NCI-H2227 (cell line): ENCODE results near the gene GAS2L1.

Experiments
- DNase-seq: peaks from one replicate; lab custom pipeline; 2025; ENCODE audit not compliant: unreplicated experiment; lab: John Stamatoyannopoulos, UW

Gene GAS2L1

GRCh38 chr22:29306175-29306834 is at the start of gene GAS2L1:
TSS of gene GAS2L1 (plus strand) at chr22:29306650. CDS start at chr22:29308106, 1,456 bp downstream.
- peak; percentile 67 for DNase-seq

DNA sequence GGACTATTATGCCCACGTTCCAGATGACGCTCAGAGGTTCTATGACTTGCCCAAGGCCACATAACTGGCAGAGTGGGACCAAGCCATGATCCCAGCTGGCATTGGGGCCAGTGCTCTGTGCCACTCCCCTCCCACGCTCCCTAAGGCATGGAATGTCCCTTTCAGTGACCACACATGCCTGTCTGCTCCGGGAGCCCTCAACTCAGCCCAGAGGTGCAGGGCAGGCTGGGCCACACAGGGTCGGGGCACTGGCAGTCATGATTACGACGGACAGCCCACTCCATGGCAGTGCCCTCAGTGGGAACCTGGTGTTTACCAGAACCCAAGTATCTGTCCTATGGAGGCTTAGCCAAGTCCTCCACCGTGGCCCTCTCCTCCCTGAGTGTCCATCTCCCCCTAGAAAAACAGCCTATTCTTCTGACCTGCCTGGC is 48.7 kb upstream of the GAS2L1 start:
- no peak for DNase-seq

DNA sequence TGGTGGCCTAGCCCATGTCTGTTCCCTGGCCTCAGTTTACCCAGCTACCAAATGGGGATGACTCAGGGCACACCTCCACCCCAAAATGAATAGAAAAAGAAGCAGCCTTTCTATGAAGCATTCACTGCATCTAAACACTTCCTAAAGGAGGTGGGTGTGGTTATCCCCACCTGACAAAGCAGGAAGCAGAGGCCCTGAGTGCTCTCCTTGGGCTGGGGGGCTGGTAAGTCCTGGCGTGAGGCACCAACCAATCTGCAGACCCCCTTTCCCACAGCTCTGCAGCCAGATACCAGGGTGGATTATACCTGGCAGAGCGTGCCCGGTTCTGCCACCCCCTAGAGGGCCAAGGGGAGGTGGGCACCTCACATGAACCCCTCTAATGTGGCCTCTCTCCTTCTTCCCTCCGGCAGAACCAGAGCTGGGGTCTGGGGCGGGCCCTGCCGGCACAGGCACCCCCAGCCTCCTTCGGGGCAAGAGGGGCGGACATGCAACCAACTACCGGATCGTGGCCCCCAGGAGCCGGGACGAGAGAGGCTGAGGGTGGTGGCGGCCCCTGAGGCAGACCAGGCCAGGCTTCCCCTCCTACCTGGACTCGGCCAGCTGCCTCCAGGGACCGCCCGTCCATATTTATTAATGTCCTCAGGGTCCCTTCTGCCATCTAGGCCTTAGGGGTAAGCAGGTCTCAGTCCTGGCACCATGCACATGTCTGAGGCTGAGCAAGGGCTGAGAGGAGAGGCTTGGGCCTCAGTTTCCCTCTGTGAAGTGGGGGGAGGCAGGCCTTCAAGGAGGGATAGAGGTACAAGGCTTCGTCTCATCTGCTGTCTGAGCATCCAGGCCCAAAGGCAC is 47.8 kb upstream of the GAS2L1 start:
- DNase-seq: no peak

DNA sequence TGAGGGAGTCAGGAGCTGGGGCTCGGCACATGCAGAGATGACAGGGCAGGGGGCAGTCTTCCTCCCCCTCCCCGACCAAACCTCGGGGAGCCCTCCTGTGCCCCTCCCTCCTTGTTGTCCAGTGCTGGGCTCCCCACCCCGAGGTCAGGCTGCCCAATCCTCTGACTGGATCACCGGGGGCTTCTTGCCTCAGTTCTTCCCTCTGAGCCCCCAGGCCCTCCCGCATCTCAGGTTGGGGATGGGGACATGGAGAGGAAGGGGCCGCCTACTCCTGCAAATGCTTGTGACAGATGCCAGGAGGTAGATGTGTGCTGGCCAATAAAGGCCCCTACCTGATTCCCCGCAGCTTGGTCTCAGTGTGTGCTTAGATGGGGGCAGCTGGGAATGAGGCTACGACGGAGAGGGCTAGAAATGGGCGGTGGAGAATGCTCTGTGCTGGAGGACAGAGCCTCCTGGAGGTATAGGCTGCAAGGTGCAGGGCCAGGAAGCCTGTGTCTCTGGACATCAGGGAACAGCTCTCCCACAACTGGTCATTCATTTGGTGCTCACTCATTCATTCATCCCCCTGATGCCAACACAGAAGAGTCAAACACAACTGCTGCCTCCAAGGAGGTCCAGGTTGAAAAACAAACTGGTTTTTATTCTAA is 47.1 kb upstream of the GAS2L1 start:
- DNase-seq: no peak

DNA sequence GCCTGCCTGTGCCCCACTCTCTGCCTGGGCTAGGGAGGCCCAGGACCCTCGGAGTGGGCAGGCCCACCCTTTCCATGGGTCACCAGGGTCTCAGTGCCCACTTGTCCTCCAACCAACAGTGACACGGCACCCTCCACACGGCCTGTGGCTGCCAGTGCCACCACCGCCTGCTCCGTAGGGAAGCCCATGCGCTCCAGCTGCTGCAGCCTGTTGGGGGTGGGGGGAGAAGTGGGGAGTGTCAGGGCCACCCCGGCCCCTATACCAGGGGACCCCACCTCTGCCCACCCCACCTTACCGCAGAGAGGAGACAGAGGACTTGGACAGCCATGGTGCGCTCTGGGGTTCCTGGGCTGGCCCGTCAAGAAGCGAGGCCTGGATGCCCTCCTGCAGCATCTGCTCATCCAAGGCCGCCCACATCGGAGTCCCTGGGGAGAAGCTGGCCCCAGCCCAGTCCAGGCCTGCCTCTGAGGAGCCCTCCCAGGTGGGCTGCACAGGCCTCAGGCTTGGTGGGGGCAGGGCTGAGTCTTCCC is 46.4 kb upstream of the GAS2L1 start:
- DNase-seq: no peak

- no peak for DNase-seq
Observed at GRCh38 chr22:29260601-29261315, 45.7 kb upstream of the GAS2L1 start.

GRCh38 chr22:29263791-29264276 is 42.6 kb upstream of the GAS2L1 start:
- DNase-seq: no peak

GRCh38 chr22:29265305-29265704 is 41.1 kb upstream of the GAS2L1 start:
- DNase-seq: no peak

- DNase-seq: no peak
Observed at GRCh38 chr22:29265929-29266328, 40.5 kb upstream of the GAS2L1 start.

DNA sequence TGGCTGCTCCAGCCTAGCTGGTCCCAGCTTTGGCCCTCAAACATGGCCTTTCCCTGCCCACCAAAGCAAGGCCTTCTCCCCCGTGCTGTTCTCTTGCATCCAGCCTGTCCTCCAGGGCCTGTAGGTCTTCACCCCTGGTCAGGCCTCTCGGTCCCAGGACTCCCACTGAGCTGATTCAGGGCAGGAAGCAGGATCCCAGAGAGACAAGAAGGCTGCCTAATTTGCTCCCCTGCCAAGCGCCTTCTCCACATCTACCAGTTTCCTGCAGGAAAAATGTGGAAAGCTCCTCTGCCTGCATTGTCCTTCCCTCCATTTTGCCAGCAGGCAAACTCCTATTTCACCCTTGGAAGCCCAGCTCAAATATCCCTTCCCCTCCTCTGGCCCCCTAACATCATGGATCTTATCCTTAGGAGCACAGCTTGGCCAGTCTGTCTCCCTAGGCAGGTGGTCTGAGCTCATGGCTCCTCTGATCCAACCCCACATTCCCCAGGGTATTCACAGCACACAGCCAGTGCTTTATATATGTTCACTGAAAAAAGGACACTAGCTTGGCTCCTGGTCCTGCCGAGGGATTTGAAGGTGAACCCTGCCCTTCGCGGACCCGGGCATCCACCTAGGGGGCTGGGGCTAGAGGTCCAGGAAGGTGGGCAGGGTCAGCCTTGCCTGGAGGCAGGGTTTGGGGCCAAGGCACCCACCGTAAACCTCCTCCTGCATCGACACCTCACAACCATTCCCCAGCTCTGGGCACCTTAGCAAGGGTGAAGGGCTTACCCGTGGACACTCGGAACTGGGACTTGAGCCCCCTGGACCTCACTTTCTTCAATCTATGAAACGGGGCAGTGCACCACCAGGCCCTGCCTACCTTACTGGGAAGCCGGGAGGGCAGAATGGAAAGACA is 39.6 kb upstream of the GAS2L1 start:
- no peak for DNase-seq

DNA sequence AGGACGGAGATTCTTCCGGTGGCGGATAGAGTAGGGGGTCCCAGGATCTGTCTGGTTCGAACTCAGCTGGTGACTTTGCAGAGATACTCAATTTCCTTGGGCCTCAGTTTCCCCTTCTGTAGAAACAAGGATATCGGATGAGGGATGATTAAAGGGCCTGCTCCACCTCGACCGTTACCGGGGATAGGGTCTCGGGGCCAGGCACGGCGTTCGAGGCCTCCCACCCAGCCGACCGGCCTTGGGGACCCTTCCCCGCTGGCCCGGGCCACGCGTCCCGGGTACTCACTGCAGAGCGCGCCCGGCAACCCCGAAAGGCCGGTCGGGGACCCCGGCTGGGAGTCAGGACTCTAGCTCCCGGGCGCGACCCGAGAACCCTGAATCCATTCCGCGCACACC is 39.0 kb upstream of the GAS2L1 start:
- no peak for DNase-seq

DNA sequence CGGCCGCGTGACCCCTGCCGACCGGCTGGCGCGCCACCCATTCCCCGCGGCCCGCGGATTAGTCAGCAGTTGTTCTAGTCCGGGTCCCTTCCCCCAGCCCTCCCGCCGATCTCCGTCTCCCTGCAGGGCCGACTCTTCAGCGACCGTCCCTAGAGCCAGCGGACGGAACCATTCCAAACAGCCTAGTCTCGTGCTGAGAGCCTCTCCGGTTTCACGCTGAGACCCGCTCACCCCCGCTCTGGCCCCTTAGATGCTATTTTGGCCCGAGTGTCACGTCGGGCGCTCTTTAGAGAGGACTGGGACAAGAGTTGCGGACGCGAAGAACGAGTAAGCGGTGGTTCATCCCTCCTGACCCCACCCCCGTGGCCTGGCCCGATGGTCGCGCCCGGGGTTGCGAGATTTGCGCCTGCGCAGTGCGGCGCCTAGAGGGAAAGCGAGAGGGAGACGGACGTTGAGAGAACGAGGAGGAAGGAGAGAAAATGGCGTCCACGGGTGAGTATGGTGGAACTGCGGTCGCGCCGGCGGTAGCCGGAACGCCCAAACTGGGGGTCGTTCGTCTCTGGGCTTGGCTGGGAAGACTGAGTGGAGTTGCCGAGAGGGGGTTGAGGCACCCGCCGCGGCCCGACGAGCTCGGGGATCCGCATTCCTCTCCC is 38.5 kb upstream of the GAS2L1 start, which contains the start of the genes EWSR1 and RHBDD3:
EWSR1 (plus strand) TSS at position 411 of the 653 bp plus-strand sequence; CDS start at position 480, 69 bp downstream.
RHBDD3 (minus strand) TSS at position 124 of the 653 bp plus-strand sequence. CDS start 2,355 bp downstream, outside the sequence.
- DNase-seq: peak; percentile 93

DNA sequence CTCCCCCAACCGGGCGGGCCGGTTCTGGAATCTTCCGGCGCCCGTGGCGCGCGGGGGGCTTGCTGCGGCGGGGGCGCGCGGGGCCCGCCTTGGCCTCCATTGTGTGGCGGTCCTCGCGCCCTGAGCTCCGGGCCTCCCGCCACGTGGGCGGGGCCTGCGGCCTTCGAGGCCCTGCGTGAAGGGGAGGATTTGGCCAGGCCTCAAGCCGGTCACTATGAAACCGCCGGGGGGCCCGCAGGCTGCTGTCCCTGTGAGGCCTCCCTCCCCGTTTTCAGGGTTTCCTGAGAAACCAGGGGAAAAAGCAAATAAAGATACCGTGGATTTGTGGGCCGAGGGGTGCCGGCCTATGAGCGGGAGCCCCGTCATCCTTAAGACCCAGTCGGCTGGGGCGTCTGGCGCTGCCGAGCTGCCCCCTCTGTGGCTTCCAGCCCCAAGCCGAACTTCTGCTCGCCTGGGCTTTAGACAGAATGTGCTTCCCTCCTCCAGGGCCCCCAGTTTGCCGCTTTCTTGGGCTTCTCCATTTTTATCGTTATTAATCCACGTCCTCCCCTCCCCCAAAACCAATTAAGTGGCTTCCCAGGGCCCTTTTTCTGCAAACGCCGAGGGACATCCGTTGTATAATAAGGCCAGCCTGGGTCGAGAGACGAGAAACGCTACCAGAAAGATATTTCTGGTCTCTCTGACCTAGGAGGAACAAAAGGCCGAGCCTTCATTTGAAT is 37.8 kb upstream of the GAS2L1 start:
- peak; percentile 65 for DNase-seq

DNA sequence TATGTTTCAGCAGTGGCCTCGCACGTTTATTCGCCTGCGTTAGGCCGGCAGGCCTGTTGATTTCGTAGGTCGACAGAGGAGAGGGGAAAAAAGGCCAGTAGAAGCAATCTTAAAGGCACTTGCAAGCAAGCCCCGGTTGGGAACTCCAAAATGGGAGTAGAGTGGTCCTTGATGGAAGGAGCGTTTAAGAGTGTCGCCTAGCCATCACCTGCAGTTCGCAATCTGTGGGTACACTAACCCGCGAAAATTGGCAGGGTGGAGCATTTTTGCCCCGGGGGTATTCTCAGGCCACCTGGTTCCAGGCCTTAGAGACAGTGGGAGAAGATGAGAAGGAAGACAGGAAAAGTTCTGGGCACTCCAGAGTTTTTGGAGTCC is 37.2 kb upstream of the GAS2L1 start:
- DNase-seq: no peak

DNA sequence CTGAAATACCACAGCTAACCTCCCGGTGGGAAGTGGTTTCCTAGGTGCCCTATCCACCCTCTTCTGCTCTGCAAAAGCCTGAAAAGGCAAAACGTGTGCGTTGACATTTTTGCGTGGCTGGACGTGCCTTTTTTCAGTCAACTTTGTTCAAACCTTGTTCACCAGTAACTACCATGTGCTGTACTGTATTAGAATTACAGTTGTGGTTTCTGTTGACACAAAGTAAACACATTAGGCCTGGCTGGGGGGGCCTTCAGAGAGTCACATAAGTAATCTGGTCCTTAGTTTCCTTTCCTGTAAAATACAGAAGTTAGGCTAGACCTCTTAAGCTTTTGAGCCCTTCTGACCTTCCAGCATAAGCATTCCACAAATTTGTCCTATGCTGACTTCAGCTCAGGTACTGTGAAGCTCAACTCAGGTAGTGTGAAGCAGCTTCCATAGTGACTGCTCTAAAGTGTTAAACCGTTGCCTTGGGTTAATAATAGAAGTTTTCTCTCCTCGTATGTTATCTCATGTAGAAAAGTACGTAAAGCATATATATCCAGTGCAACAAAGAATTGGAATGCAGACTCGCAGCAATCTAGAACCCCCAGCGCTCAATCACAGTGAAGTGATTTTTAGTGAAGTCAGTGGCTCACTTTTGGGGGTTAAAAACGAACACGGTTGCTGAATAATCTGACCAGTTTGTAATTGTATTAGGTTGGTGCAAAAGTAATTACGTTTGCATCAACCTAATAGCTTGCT is 36.5 kb upstream of the GAS2L1 start:
- no peak for DNase-seq

- DNase-seq: no peak
Observed at GRCh38 chr22:29270475-29271271, 35.8 kb upstream of the GAS2L1 start.

- DNase-seq: no peak
Observed at GRCh38 chr22:29272624-29273023, 33.8 kb upstream of the GAS2L1 start.
